Right lobe of liver (tissue), 6 donors: ENCODE data around the gene GALNT2. TPM values are rescaled to one million over a fixed set of nuclear protein-coding genes. Genes with fewer than 3 reads are reported as not detected.

Experiments
- ATAC-seq, 4 donors: fragments of 200-7000 bp; cut with Tn5 transposase; one replicate each; pipeline ENCODE4 v1.9.1; 2020; ENCODE audit warnings: mild to moderate bottlenecking in 4 of 4, moderate library complexity in 4 of 4
- DNase-seq, 3 donors: peaks; one replicate each; pipeline ENCODE4 v3.0.0-alpha.2; 2020
- H3K27ac ChIP-seq, 3 donors: fragments of 200-600 bp; one replicate each; pipeline ENCODE4 v1.8.0; 2022
- H3K27me3 ChIP-seq, 2 donors: fragments of 200-600 bp; one replicate each; pipeline ENCODE4 v1.8.0; 2022
- H3K36me3 ChIP-seq, 4 donors: fragments of 200-600 bp; sonication (generic) in 1 of 4; one replicate each; pipeline versions ENCODE4 v1.5.1 to v1.8.0; 2017 to 2022; ENCODE audit warnings: control low read depth in 1 of 4
- H3K4me1 ChIP-seq, 4 donors: fragments of 200-600 bp; sonication (generic) in 1 of 4; one replicate each; pipeline versions ENCODE4 v1.5.1 to v1.8.0; 2017 to 2022; ENCODE audit warnings: control low read depth in 1 of 4
- H3K4me3 ChIP-seq, 3 donors: fragments of 200-600 bp; one replicate each; pipeline ENCODE4 v1.8.0; 2022
- H3K9me3 ChIP-seq, 4 donors: fragments of 200-600 bp; sonication (generic) in 1 of 4; one replicate each; pipeline versions ENCODE4 v1.5.1 to v1.8.0; 2017 to 2022; ENCODE audit warnings: control low read depth in 1 of 4
- CTCF ChIP-seq, 4 donors: fragments of 200-600 bp in 3 of 4; fragments of 450-650 bp in 1 of 4; IDR thresholded peaks; one replicate each; pipeline versions ENCODE4 v1.5.1 to v1.8.0; 2016 to 2022; ENCODE audit warnings: antibody characterized with exemption in 4 of 4, mild to moderate bottlenecking in 2 of 4
- POLR2A ChIP-seq: fragments of 450-650 bp; IDR thresholded peaks from one replicate; pipeline ENCODE4 v1.6.1; 2017; ENCODE audit warnings: antibody characterized with exemption, mild to moderate bottlenecking
- WGBS: methylation state at CpG from one replicate; pipeline ENCODE4 v1.1.6; 2018; ENCODE audit warnings: low coverage, low lambda C conversion rate; ENCODE audit not compliant: insufficient coverage; ENCODE audit errors: missing lambda C conversion rate; 5-methylcytosine and 5-hydroxymethylcytosine counted together
- intact Hi-C, 2 donors: fragments of 100-400 bp; cut with DNase I; formaldehyde crosslinking; loops; one replicate each; pipeline versions ENCODE4 v1.11.2 to v1.14.1; 2022
- total RNA-seq, 6 experiments: library from RNA; depleted of rRNA in 2 of 6; stranded (reverse); fragments of >200 nt in 2 of 6; fragmentation: NEBNext Ultra II Directional in 3 of 6; extraction: Animal tissue kit (Norgen Biotek cat#: 25700) in 3 of 6; gene quantifications; one replicate each; pipeline versions ENCODE4 v1.1.0 to v1.2.4, GENCODE V29; 2016 to 2023
- donor health status: DM: no; HTN: yes; CAD: no.
- donor health status: DM: no; HTN: no; CAD: no.
- donor health status: DM: no; HTN: no; CAD: no.
- donor health status: DM: no; HTN: yes; CAD: no.
- donor health status: DM: no; HTN: yes; CAD: no.

The GALNT2 gene
- total RNA-seq, 6 experiments from 2014 or later, result 58.0 to 152 (median 131) TPM

DNA sequence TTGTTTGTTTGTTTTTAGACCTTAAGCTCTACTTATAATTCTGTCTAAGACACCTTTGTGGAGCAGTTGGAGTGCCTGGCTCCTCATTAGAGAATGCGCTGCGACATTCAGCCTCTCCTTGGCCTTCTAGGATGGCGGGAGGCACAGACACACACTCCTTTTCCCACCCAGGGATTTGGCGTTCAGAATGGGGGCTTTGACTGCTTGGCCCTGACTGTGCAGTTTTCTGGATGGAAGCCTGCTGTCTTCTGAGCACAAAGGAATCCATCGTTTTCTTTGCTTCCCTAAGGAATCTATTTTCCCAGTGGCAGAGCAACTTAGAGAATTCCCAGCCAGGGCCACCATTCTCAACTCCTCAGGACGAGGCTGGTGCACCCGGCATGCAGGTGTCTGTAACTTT lies 83.6 kb downstream of the GALNT2 start:
- intact Hi-C loops, result loop anchor here in 1 of 2 donors (10.0 kb wide), 1 partner anchor 46 kb away; no protein-coding TSS in a partner anchor
- no peaks in the 10 kb centered on the region for H3K27me3 ChIP-seq
- H3K27ac ChIP-seq, result no peak overlapping the region
- ATAC-seq, result no peak
- no peak overlapping the region for H3K4me3 ChIP-seq
- WGBS, result 87% methylated on average over 3 of the region's 7 CpGs
- no peaks in the 10 kb centered on the region for H3K36me3 ChIP-seq
- TF ChIP-seq CTCF (IDR thresholded peaks at IDR 0.05), result no peak
- TF ChIP-seq POLR2A, result no peak
- H3K9me3 ChIP-seq, result no peaks in the 10 kb centered on the region
- H3K4me1 ChIP-seq, result peaks cover 2 to 43% (median 14%) of the 10 kb centered on the region in 4 donors
- no peak for DNase-seq

DNA sequence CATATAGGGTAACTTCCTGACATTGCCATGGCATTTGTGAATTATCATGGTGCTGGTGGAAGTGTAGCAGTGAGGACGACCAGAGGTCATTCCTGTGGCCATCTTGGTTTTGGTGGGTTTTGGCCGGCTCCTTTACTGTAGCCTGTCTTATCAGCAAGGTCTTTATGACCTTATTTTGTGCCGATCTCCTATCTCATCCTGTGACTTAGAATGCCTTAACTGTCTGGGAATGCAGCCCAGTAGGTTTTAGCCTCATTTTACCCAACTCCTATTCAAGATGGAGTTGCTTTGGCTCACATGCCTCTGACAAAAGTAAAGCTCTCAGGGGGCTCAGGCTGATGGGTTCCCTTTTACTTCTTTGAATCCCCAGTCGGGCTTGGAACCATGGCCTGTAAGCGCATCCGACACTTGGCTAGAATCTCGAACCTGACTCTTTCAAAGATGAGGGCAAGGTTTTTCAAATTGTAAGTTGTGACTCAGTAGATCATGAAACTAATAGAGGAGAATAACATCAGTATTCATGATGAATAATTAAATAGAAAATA lies 85.0 kb downstream of the GALNT2 start:
- no peak for ATAC-seq
- 100% methylated on average over 3 of the region's 7 CpGs for WGBS
- H3K36me3 ChIP-seq, result no peaks in the 10 kb centered on the region
- H3K4me1 ChIP-seq, result peaks cover 2 to 47% (median 13%) of the 10 kb centered on the region in 4 donors
- intact Hi-C loops, result loop anchor here in 1 of 2 donors (10.0 kb wide), 1 partner anchor 47 kb away; no protein-coding TSS in a partner anchor
- no peak for DNase-seq
- no peak for TF ChIP-seq POLR2A
- TF ChIP-seq CTCF (IDR thresholded peaks at IDR 0.05), result no peak
- H3K27me3 ChIP-seq, result no peaks in the 10 kb centered on the region
- no peak overlapping the region for H3K4me3 ChIP-seq
- no peaks in the 10 kb centered on the region for H3K9me3 ChIP-seq
- no peak overlapping the region for H3K27ac ChIP-seq

GRCh38 chr1:230152999-230153398 lies 86.0 kb downstream of the GALNT2 start:
- Histone ChIP-seq H3K36me3 (no peaks in the 10 kb centered on the region), H3K4me1 (peaks cover 2 to 40% (median 15%) of the 10 kb centered on the region in 4 donors), H3K4me3 (no peak overlapping the region), H3K9me3 (no peaks in the 10 kb centered on the region), H3K27me3 (no peaks in the 10 kb centered on the region), H3K27ac (peak overlapping the region in 1 of 3 donors; percentile 41)
- DNase-seq (no peak), ATAC-seq (no peak)
- intact Hi-C loops, result loop anchor here in 1 of 2 donors (10.0 kb wide), 1 partner anchor 48 kb away; no protein-coding TSS in a partner anchor
- TF ChIP-seq CTCF (IDR thresholded peaks at IDR 0.05), result no peak
- no peak for TF ChIP-seq POLR2A
- 73% methylated on average over 6 of the region's 6 CpGs for WGBS

DNA sequence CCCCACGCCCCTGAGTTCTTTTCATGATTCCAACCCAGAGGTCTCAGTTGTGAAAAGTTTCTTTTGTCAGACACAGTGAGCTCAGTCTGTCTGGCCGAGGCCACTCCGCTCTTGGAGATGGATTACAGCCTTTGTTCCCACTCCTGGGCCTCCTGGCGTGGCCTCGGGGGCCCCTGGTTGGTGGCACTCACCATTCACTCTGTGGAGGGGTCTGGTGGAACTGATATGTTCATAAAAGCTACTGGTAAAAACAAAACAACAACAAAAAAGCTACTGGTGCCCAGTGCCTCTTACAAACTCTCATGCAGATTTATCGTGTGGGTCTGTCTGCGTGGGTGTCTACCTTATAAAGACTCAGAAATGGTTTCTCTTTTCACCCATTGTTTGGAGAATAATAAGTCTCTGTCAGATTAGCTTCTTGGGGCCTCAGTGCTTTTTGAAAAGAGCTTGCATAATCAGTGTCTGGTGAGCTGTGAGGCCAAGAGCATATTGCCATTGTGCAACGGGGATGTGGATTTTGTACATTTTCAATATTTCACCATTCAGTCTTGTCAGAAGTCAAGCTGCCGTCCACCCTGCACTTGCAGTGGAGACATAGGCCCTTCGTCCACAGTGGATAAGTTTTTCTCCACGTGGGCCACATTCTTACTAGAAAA lies 86.7 kb downstream of the GALNT2 start:
- Histone ChIP-seq H3K9me3 (no peaks in the 10 kb centered on the region), H3K4me3 (no peak overlapping the region), H3K36me3 (no peaks in the 10 kb centered on the region), H3K27ac (peak overlapping the region in 2 of 3 donors; percentile 41 to 65), H3K27me3 (no peaks in the 10 kb centered on the region), H3K4me1 (peaks cover 2 to 47% (median 19%) of the 10 kb centered on the region in 4 donors)
- no peak for TF ChIP-seq POLR2A
- WGBS, result 31% methylated on average over 11 of the region's 11 CpGs
- ATAC-seq (peak; percentile 26 to 63 (median 48)), DNase-seq (no peak)
- intact Hi-C loops, result loop anchor here in 1 of 2 donors (10.0 kb wide), 1 partner anchor 49 kb away; no protein-coding TSS in a partner anchor

- WGBS, result 88% methylated on average over 10 of the region's 19 CpGs
- no peaks in the 10 kb centered on the region for H3K9me3 ChIP-seq
- H3K27ac ChIP-seq, result no peak overlapping the region
- no peak for DNase-seq
- no peaks in the 10 kb centered on the region for H3K27me3 ChIP-seq
- no peaks in the 10 kb centered on the region for H3K36me3 ChIP-seq
- intact Hi-C loops, result loop anchor here in 1 of 2 donors (10.0 kb wide), 1 partner anchor 50 kb away; no protein-coding TSS in a partner anchor
- peaks cover 2 to 56% (median 23%) of the 10 kb centered on the region in 4 donors for H3K4me1 ChIP-seq
- no peak for ATAC-seq
- no peak overlapping the region for H3K4me3 ChIP-seq
- no peak for TF ChIP-seq CTCF (IDR thresholded peaks at IDR 0.05)
- no peak for TF ChIP-seq POLR2A
Measured at GRCh38 chr1:230155021-230155420, 88.0 kb downstream of the GALNT2 start.
